Measurements from ENCODE around the gene EPN1. TPM values are rescaled to one million over a fixed set of nuclear protein-coding genes. Genes with fewer than 3 reads are reported as not detected.

The EPN1 gene
- total and polyA plus RNA-seq, 2 of the 8 experiments (the other 6 are each of a cell fraction or from before 2014, with no cell fraction given) = 49.6 to 200 TPM

DNA sequence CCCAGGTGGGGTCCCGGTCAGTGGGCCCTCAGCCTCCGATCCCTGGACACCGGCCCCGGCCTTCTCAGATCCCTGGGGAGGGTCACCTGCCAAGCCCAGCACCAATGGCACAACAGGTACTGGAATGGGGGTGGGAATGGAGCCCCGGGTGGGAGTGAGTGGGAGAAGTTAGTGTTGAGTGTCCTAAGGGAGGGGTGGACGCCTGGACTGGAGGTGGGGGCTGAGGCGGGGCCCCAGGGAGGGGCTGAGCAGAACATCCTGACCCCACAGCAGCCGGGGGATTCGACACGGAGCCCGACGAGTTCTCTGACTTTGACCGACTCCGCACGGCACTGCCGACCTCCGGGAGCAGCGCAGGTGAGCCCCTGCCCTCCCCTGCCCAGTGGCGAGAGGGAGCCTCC, 17.7 kb downstream of the EPN1 start:
- Histone ChIP-seq H4K91ac (replicated peaks; ENCODE audit: insufficient read length, low read length) (no peak overlapping the region), H3K18ac (ENCODE audit: extremely low read depth, low read length) (no peak overlapping the region), H3K23ac (ENCODE audit: insufficient read length) (no peak overlapping the region), H2AFZ (ENCODE audit: low read length) (no peak overlapping the region), H4K5ac (ENCODE audit: insufficient read length, low read depth, low read length) (no peak overlapping the region), H3K27me3 (replicated peaks in 1 of 4; ENCODE audit: control insufficient read depth in 3 of 4, extremely low read depth in 1 of 4, insufficient read depth in 3 of 4, low read length in 3 of 4) (no peaks in the 10 kb centered on the region; a peak in 1 of 7 replicates), H4K8ac (ENCODE audit: extremely low read depth, insufficient read depth, low read length) (no peak overlapping the region), H3K14ac (ENCODE audit: insufficient read length) (no peak overlapping the region), H3K79me1 (ENCODE audit: low read depth, low read length) (peaks cover 3% of the 10 kb centered on the region), H2BK5ac (ENCODE audit: low read depth, low read length) (no peak overlapping the region), H3K27ac (ENCODE audit: low read depth, low read length) (no peak overlapping the region), H3K56ac (replicated peaks; ENCODE audit: insufficient read length, low read depth, low read length) (no peak overlapping the region), H2BK15ac (ENCODE audit: low read length) (no peak overlapping the region), H3K4ac (replicated peaks; ENCODE audit: insufficient read length, low read depth, low read length) (no peak overlapping the region), H2BK12ac (ENCODE audit: low read depth, low read length) (no peak overlapping the region), H3K9ac (replicated peaks in 1 of 4; ENCODE audit: extremely low read depth in 1 of 4, low read depth in 3 of 4, low read length in 3 of 4) (no peak overlapping the region), H3K9me3 (ENCODE audit: insufficient read depth in 2 of 2, low read depth in 1 of 2, low read length in 1 of 2) (no peaks in the 10 kb centered on the region), H2BK20ac (ENCODE audit: low read length) (no peak overlapping the region), H3K4me3 (ENCODE audit: extremely low read depth in 1 of 4, insufficient read depth in 2 of 4, low read depth in 3 of 4, low read length in 4 of 4) (no peak overlapping the region), H3K79me2 (ENCODE audit: control insufficient read depth in 1 of 2, insufficient read depth in 2 of 2, low read length in 2 of 2) (no peaks in the 10 kb centered on the region; a peak in 1 of 4 replicates), H4K20me1 (replicated peaks in 1 of 2; ENCODE audit: control insufficient read depth in 1 of 2, insufficient read depth in 2 of 2, low read length in 2 of 2) (peaks cover 0 to 18% of the 10 kb centered on the region in 2 experiments), H3K36me3 (ENCODE audit: control insufficient read depth in 2 of 4, insufficient read depth in 4 of 4, low read length in 3 of 4) (peaks cover 4 to 48% (median 23%) of the 10 kb centered on the region in 4 experiments; a peak in 7 of 8 replicates), H3K4me1 (replicated peaks in 1 of 4; ENCODE audit: control insufficient read depth in 3 of 4, insufficient read depth in 4 of 4, low read length in 3 of 4) (no peaks in the 10 kb centered on the region), H3K23me2 (ENCODE audit: low read depth, low read length) (no peaks in the 10 kb centered on the region), H3K4me2 (ENCODE audit: insufficient read depth in 1 of 2, low read depth in 2 of 2, low read length in 2 of 2) (no peak overlapping the region), H2BK120ac (replicated peaks; ENCODE audit: low read depth, low read length) (no peak overlapping the region), H2AK5ac (ENCODE audit: low read depth, low read length) (no peak overlapping the region)
- POLR2A ChIA-PET (ENCODE audit: partially characterized antibody) = interaction anchor here (1.5 to 1.6 kb wide), 2 partner anchors 9 to 10 kb away, joined by 5 read pairs; no protein-coding TSS in a partner anchor
- CTCF ChIA-PET (ENCODE audit: partially characterized antibody) = interaction anchor here (0.6 to 3.2 kb wide), 2 partner anchors 11 to 1733 kb away, joined by 4 to 12 read pairs; no protein-coding TSS in a partner anchor
- TF ChIP-seq CTBP2 (IDR thresholded peaks at IDR 0.05; ENCODE audit: borderline replicate concordance, insufficient read depth, insufficient read length, low read length) (no peak), TEAD4 (IDR thresholded peaks at IDR 0.05; ENCODE audit: low read depth, low read length) (no peak), ATF2 (IDR thresholded peaks at IDR 0.05; ENCODE audit: low read length) (no peak), PHF8 (conservative IDR thresholded peaks at IDR 0.05; ENCODE audit: low read depth, low read length) (no peak), YY1 (IDR thresholded peaks at IDR 0.05; ENCODE audit: low read depth, low read length) (no peak), GTF2F1 (IDR thresholded peaks at IDR 0.05; ENCODE audit: borderline replicate concordance, low read depth, low read length) (no peak), KDM1A (IDR thresholded peaks at IDR 0.05; ENCODE audit: borderline replicate concordance, low read length) (no peak), TAF1 (IDR thresholded peaks at IDR 0.05; ENCODE audit: low read depth, low read length) (no peak), CREB1 (IDR thresholded peaks at IDR 0.05) (no peak), ZNF274 (IDR thresholded peaks at IDR 0.05; ENCODE audit: borderline replicate concordance, extremely low read depth, low read length) (no peak), POLR2AphosphoS5 (IDR thresholded peaks at IDR 0.05; ENCODE audit: low read depth, low read length) (no peak)
- DNase-seq (ENCODE audit: low read depth in 1 of 2, low spot score in 2 of 2) = no peak
- no peak for FAIRE-seq
- 90% methylated on average over 11 of the region's 19 CpGs; no CpG with 5 or more reads in 1 of the 2 experiments for whole genome bisulfite sequencing, 2 experiments (ENCODE audit: extremely low coverage in 1 of 2, insufficient coverage in 1 of 2, insufficient read length in 1 of 2, insufficient replicate concordance in 2 of 2, low coverage in 1 of 2, low lambda C conversion rate in 2 of 2, missing lambda C conversion rate in 1 of 2)

All from H1 (cell line).